ENCODE data around the gene RXFP4.
"Not testable (repeated sequence)": the region's sequence is repeated elsewhere in the genome, so short reads cannot be mapped to it uniquely, and the experiment has no call there.

Gene RXFP4

DNA sequence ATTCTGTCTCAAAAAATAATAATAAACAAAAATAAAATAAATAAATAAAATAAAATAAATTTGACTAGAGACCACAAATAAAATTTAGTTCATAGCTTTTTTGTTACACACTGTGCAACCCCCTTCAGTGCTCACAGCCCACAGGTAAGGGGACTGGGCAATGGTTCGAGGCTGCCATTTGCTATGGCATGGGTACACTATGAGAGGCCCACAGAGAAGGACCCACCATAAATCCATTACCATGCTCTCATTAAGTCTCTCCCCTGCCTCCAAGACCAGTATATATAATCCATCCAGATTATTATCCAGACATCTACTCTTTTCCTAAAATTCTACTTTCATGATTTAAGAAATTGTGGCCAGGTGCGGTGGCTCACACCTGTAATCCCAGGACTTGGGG lies 21.6 kb upstream of the RXFP4 start:
- Histone ChIP-seq H3K4me1 (no peaks in the 10 kb centered on the region), H4K20me1 (peaks cover 19 to 89% (median 80%) of the 10 kb centered on the region in 11 experiments; a peak in 21 of 22 replicates), H3K9me3 (replicated peaks in 1 of 11) (no peaks in the 10 kb centered on the region), H3K9ac (no peak overlapping the region), H3K36me3 (peaks cover 97 to 100% (median 99%) of the 10 kb centered on the region in 11 experiments), H3K4me2 (no peak overlapping the region), H3K4me3 (no peak overlapping the region), H3K27me3 (no peaks in the 10 kb centered on the region), H3K27ac (no peak overlapping the region)
- no peak for TF ChIP-seq Cebpa-rat (IDR thresholded peaks at IDR 0.05)

DNA sequence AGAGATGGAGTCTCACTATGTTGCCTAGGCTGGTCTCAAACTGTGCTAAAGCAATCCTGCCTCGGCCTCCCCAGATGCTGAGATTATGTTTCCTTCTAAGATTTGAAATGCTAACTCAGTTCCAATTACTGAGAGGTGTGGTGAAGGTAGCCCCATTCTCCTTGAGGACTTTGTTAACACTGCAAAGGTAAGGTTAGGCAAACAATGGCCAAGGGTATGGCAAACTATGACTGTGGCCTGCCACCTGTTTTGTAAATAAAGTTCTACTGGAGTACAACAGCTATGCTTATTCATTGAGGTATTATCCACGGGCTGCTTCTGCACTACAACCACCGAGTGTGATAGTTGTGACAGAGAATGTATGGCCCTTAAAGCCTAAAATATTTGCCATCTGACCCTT lies 20.7 kb upstream of the RXFP4 start:
- no peaks in the 10 kb centered on the region for H3K27me3 ChIP-seq
- no peak overlapping the region for H3K27ac ChIP-seq
- H3K9me3 ChIP-seq (replicated peaks in 1 of 11) = no peaks in the 10 kb centered on the region
- no peak overlapping the region for H3K9ac ChIP-seq
- H4K20me1 ChIP-seq = peaks cover 19 to 91% (median 85%) of the 10 kb centered on the region in 11 experiments; a peak in 21 of 22 replicates
- no peaks in the 10 kb centered on the region for H3K4me1 ChIP-seq
- H3K36me3 ChIP-seq = peaks cover 97 to 100% (median 99%) of the 10 kb centered on the region in 11 experiments
- TF ChIP-seq Cebpa-rat (IDR thresholded peaks at IDR 0.05) = no peak
- no peak overlapping the region for H3K4me3 ChIP-seq
- H3K4me2 ChIP-seq = no peak overlapping the region

DNA sequence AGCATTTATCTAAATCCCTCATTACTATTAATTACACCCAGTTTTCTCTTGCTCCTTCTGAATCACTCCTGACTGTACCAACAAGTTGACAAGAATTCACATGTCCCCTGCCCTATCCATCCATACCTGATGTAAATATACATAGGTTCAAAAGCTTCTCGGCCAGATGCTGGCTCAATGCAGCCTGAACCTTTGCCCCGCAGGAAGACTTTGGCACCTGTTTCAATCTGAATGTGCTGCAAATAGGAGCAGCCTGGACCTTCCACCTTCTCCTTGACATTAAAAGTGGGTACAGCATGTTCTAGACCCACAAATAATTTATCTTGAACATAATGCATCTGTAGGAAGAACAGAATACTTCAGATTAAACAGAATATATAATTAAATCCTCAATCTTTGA lies 15.9 kb upstream of the RXFP4 start:
- peaks cover 99 to 100% (median 100%) of the 10 kb centered on the region in 11 experiments for H3K36me3 ChIP-seq

DNA sequence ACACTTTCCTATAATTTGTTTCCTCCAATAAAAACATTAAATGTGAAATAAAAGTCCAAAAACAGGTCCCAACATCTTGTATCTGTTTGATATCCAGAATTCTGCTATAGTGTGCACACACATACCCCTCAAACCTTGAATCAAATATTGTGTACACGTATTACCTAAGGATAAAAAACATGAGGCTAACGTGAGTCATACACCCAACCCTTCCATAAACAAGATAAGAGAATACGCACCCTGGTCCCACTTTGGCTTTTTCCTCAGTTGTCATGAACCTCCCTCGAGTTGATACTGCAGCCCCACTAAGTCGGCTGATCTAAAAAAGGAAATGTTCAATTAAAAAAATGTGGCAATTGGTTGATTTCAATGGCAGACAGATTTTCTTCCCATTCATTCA lies 12.4 kb upstream of the RXFP4 start:
- no peak overlapping the region for H3K27ac ChIP-seq
- H3K4me3 ChIP-seq = no peak overlapping the region
- no peak for TF ChIP-seq Cebpa-rat (IDR thresholded peaks at IDR 0.05)
- H3K9me3 ChIP-seq (replicated peaks in 1 of 11) = no peaks in the 10 kb centered on the region
- H3K4me2 ChIP-seq = no peak overlapping the region
- no peaks in the 10 kb centered on the region for H3K27me3 ChIP-seq
- H3K4me1 ChIP-seq = peaks cover 31 to 37% (median 36%) of the 10 kb centered on the region in 10 experiments
- no peak overlapping the region for H3K9ac ChIP-seq
- peaks cover 92 to 97% (median 96%) of the 10 kb centered on the region in 11 experiments for H3K36me3 ChIP-seq
- H4K20me1 ChIP-seq = peaks cover 64 to 98% (median 92%) of the 10 kb centered on the region in 11 experiments

More for the DNA sequence above, 15.9 kb upstream of the RXFP4 start:
- Histone ChIP-seq H3K9me3 (replicated peaks in 1 of 11) (no peaks in the 10 kb centered on the region), H3K4me2 (no peak overlapping the region), H3K27ac (no peak overlapping the region), H3K4me1 (peaks cover 0 to 8% (median 4%) of the 10 kb centered on the region in 10 experiments; a peak in 13 of 20 replicates), H3K9ac (no peak overlapping the region), H3K4me3 (no peak overlapping the region), H4K20me1 (peaks cover 45 to 99% (median 96%) of the 10 kb centered on the region in 11 experiments), H3K27me3 (no peaks in the 10 kb centered on the region)
- TF ChIP-seq Cebpa-rat (IDR thresholded peaks at IDR 0.05) = no peak

DNA sequence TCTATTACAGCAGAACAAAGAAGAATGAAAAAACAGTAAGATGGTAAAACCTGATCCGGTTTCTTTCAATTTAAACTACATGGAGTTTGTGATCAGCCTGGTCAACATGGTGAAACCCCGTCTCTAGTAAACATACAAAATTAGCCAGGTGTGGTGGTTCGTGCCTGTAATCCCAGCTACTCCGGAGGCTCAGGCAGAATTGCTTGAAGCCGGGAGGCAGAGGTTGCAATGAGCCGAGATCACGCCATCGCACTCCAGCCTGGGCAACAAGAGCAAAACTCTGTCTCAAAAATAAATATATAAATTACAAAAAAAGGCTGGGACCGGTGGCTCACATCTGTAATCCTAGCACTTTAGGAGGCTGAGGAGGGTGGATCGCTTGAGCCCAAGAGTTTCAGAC lies 10.7 kb upstream of the RXFP4 start:
- H3K9ac ChIP-seq = peak overlapping the region; percentile 10 to 98 (median 50); a peak in 19 of 22 replicates
- peaks cover 31 to 45% (median 41%) of the 10 kb centered on the region in 10 experiments for H3K4me1 ChIP-seq
- not testable (repeated sequence) for H3K27me3 ChIP-seq; H3K9me3 ChIP-seq (replicated peaks in 1 of 11); H3K27ac ChIP-seq
- peaks cover 75 to 81% (median 79%) of the 10 kb centered on the region in 11 experiments for H3K36me3 ChIP-seq
- peak overlapping the region; percentile 81 to 96 (median 91) for H3K4me2 ChIP-seq
- peak overlapping the region in 6 of 10 experiments; percentile 14 to 96 (median 84); a peak in 5 of 20 replicates for H3K4me3 ChIP-seq
- peaks cover 61 to 83% (median 77%) of the 10 kb centered on the region in 11 experiments for H4K20me1 ChIP-seq

DNA sequence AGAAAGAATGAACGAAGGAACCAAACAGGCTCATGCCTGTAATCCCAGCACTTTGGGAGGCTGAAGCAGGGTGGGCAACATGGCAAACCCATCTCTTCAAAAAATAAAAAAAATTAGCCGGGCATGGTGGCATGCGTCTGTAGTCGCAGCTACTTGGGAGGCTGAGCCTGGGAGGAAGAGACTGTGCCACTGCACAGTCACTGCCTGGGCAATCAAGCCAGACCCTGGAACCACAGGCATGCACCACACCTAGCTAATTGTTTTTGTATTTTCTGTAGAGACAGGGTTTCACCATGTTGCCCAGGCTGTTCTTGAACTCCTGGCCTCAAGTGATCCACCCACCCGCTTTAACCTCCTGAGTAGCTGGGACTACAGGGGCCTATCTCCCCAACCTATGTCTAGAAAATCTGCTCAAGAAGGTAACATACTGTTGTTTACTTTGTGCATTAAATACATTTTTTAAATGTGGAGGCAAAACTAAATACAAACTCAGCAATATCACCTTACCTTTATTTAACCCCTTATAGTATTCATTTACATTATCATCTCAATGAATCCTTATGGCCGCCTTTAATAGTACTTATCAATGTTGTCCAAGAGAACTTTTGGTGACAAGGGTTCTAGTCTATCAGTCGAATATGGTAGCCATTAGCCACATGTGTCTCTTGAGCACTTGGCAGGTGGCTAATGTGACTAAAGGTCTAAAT lies 10.0 kb upstream of the RXFP4 start:
- peak overlapping the region; percentile 10 to 99 (median 91); a peak in 20 of 22 replicates for H3K9ac ChIP-seq

DNA sequence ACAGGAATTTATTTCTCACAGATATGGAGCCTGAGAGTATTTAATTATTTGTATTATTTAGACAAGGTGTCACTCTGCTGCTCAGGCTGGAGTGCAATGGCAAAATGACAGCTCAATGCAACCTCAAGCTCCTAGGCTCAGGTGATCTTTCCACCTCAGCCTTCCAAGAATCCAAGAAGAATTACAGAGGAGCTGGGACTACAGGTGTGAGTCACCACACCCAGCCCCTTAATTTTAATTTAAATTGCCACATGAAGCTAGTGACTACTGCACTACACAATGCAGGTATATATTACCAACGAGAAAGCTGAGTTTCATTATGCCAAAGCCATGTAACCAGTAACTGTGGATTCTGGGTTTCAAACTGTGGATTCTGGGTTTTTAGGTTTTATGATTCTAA lies 9.4 kb upstream of the RXFP4 start:
- peak overlapping the region; percentile 81 to 96 (median 91) for H3K4me2 ChIP-seq
- no peaks in the 10 kb centered on the region for H3K9me3 ChIP-seq (replicated peaks in 1 of 11)
- H4K20me1 ChIP-seq = peaks cover 53 to 69% (median 66%) of the 10 kb centered on the region in 11 experiments
- no peak overlapping the region for H3K27ac ChIP-seq
- peaks cover 31 to 45% (median 41%) of the 10 kb centered on the region in 10 experiments for H3K4me1 ChIP-seq
- H3K36me3 ChIP-seq = peaks cover 62 to 67% (median 66%) of the 10 kb centered on the region in 11 experiments
- peak overlapping the region in 9 of 10 experiments; percentile 80 to 97 (median 87); a peak in 14 of 20 replicates for H3K4me3 ChIP-seq
- H3K27me3 ChIP-seq = no peaks in the 10 kb centered on the region
- no peak for TF ChIP-seq Cebpa-rat (IDR thresholded peaks at IDR 0.05)
- peak overlapping the region in 9 of 11 experiments; percentile 43 to 99 (median 95); a peak in 17 of 22 replicates for H3K9ac ChIP-seq

More for the DNA sequence above, 10.0 kb upstream of the RXFP4 start:
- Histone ChIP-seq H3K4me2 (peak overlapping the region; percentile 81 to 96 (median 91)), H4K20me1 (peaks cover 58 to 75% (median 72%) of the 10 kb centered on the region in 11 experiments), H3K27ac (no peak overlapping the region), H3K4me1 (peaks cover 31 to 45% (median 41%) of the 10 kb centered on the region in 10 experiments), H3K4me3 (peak overlapping the region in 9 of 10 experiments; percentile 16 to 96 (median 83); a peak in 13 of 20 replicates), H3K27me3 (no peaks in the 10 kb centered on the region), H3K9me3 (replicated peaks in 1 of 11) (no peaks in the 10 kb centered on the region), H3K36me3 (peaks cover 68 to 73% (median 72%) of the 10 kb centered on the region in 11 experiments)
- no peak for TF ChIP-seq Cebpa-rat (IDR thresholded peaks at IDR 0.05)

DNA sequence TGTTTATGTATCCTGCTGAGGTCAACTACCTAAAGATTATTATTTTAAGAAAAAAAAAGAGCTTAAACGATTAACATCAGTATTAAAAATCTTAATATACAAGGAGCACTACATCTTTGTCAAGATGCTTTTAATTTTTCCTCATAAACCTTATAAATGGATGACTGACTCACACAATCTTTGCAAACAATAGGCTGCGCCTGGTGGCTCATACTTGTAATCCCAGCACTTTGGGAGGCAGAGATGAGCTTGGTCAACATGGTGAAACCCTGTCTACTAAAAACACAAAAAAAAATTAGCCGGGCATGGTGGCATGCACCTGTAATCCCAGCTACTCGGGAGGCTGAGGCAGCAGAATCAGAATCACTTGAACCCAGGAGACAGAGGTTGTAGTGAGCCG lies 9.0 kb upstream of the RXFP4 start:
- Histone ChIP-seq H3K9me3 (replicated peaks in 1 of 11) (no peaks in the 10 kb centered on the region), H3K4me2 (peak overlapping the region; percentile 81 to 96 (median 91)), H3K27me3 (no peaks in the 10 kb centered on the region), H4K20me1 (peaks cover 50 to 65% (median 62%) of the 10 kb centered on the region in 11 experiments), H3K9ac (peak overlapping the region; percentile 91 to 99 (median 96); a peak in 19 of 22 replicates), H3K4me3 (peak overlapping the region; percentile 80 to 97 (median 88); a peak in 15 of 20 replicates), H3K4me1 (peaks cover 31 to 45% (median 41%) of the 10 kb centered on the region in 10 experiments), H3K27ac (no peak overlapping the region), H3K36me3 (peaks cover 58 to 63% (median 62%) of the 10 kb centered on the region in 11 experiments)
- TF ChIP-seq Cebpa-rat (IDR thresholded peaks at IDR 0.05) = no peak

DNA sequence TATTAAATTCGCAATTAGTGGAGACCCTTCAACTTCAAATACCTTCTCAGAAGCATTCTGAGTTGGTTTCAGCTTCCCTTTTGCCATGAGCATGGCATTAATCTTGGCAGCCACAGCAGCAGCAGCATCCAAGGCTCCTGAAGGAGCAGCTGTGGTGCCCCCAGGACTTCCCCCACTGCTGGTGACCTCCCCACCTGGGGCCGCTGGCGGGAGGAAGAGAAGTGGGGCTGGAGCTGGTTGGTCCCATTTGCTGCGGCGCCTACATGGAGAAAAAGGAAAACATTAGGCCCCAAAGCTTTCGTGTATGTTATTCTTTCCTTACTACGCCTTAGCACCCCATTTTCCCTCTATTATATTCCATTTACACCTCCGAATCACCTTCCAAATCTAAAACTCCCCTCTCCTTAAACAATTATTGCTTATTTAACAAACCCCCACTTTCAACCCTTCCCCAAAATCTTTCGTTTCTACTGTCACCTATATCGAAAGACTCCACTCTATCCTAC lies 7.8 kb upstream of the RXFP4 start:
- peak overlapping the region; percentile 80 to 97 (median 88) for H3K4me3 ChIP-seq
- H3K4me1 ChIP-seq = peaks cover 36 to 51% (median 48%) of the 10 kb centered on the region in 10 experiments
- H3K27me3 ChIP-seq = no peaks in the 10 kb centered on the region

More for the DNA sequence above, 7.8 kb upstream of the RXFP4 start:
- peak overlapping the region; percentile 91 to 99 (median 96) for H3K9ac ChIP-seq
- H3K4me2 ChIP-seq = peak overlapping the region; percentile 81 to 96 (median 91)
- H4K20me1 ChIP-seq = peaks cover 41 to 53% (median 50%) of the 10 kb centered on the region in 11 experiments
- TF ChIP-seq Cebpa-rat (IDR thresholded peaks at IDR 0.05) = no peak
- H3K36me3 ChIP-seq = peaks cover 46 to 52% (median 50%) of the 10 kb centered on the region in 11 experiments
- no peaks in the 10 kb centered on the region for H3K9me3 ChIP-seq (replicated peaks in 1 of 11)
- H3K27ac ChIP-seq = peak overlapping the region; percentile 89 to 98 (median 93)

Measured in BLaER1 treated with 17β-estradiol and CSF1 and Interleukin-3, amounts not matched to agents 10 nM and 100 nM (cell line).